Endometrium (tissue), 2 donors: ENCODE measurements around the gene TRHDE.
"Not testable (repeated sequence)": the region's sequence is repeated elsewhere in the genome, so short reads cannot be mapped to it uniquely, and the experiment has no call there.

Source experiments
- FAIRE-seq: peaks from 2 replicates; lab custom pipeline; 2012; peaks lifted over from hg19 to GRCh38; lab: Jason Lieb, UNC
- donor health status: control.
- donor health status: control.

The TRHDE gene

DNA sequence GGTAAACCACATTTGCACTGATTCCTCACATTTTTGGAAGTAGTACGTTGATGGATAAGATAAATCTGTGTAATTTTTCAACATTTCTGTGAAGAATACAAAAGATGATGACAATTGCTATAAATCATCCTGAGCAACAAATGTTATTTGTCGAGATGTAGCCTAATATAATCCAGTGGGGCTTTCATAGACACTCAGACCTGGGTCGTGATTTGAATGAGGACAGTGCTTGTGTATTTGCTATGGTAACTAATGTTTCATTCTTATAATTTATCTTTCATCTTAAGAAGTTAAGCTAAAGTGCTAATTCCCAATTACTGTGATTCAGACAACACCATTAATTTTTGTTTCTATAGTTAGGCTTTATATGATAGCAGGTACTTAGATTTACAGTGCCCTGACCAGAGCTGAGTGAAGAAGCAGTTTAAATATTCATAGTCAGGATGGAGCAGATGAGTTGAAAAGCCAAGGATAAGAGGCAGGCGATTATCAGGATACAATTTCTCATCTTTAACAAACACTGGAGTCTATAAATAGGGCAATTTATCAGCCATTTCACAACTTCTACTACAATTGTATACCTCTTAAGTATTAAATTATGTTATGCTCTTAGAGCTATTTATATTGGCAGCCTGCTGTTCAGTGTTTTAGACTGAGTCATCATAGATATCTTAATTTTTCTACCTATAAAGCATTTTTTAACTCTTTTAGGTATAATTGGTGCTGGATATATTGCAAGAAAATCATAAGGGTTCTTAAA lies 359.9 kb downstream of the TRHDE start:
- no peak for FAIRE-seq

- no peak for FAIRE-seq
These were observed 370.5 kb downstream of the TRHDE start for GRCh38 chr12:72642706-72643105.

DNA sequence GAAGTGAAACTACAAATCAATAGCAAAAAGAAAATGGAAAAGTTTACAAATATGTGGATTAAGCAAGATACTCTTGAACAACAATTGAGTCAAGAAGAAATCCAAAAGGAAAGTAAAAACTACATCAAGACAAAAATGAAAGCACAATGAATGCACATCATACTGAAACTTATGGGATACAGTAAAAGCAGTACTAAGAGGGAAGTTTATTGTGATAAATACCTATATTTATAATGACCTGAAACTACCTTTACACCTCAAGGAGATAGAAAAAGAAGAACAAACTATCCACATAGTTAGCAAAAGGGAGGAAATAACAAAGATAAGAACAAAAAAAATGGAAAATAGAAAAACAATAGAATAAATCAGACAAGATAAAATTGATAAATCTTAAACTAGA lies 375.0 kb downstream of the TRHDE start:
- no peak for FAIRE-seq

DNA sequence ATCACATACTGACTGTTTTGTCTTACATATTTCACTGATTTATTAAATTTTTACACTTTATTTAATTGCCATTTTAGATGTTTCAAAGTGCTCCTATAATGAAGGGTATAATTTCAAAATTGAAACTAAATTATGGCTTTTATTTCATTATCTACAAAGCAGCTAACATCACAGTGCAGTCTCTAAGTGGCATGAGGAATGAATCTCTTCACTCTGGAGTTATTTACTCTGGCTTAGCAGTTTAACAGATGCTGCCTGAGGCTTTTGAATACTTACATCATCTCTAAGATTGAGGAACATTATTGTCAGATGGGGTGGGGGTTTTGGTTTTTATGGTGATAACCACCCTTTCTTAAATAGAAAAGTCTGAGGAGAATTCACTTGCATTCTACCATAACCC lies 386.4 kb downstream of the TRHDE start:
- FAIRE-seq, result no peak

- not testable (repeated sequence) for FAIRE-seq
These were observed 388.0 kb downstream of the TRHDE start for GRCh38 chr12:72660174-72660573.

DNA sequence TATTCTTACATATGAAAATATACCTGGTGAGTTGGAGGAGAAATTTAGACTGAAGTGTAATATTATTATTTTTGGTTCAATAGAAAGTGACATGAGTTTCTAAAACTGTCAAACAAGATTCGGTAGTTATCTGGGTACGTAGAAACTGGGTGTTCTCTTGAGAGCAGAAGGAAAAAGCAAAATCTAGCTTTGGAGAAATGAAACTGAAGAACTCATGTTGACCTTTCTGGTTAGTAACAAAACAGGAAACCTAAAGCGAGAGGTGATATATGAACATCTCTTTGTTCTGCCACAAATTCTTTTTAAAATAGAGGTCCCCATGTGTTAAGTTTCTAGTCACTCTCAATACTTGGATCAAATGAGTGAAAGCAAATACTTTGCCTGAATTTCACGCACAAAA lies 401.7 kb downstream of the TRHDE start:
- no peak for FAIRE-seq

DNA sequence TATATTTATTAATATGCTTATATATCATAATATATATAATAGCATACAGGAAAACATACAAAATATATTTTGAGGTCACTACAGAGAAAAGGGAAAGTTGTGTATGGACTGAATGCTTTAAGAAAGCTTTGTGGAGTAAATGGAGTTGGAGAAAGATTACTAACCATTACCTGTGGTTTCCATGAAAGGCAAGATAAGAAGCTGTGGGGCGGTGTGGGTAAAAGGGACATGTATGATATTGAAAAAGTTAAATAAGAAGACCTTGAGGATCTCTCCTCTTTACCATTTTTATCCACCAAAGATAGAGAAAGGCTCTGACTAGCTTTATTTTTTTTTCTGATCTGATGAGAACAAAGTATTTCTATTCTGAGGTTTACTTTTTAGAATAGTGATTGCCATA lies 404.4 kb downstream of the TRHDE start:
- no peak for FAIRE-seq

DNA sequence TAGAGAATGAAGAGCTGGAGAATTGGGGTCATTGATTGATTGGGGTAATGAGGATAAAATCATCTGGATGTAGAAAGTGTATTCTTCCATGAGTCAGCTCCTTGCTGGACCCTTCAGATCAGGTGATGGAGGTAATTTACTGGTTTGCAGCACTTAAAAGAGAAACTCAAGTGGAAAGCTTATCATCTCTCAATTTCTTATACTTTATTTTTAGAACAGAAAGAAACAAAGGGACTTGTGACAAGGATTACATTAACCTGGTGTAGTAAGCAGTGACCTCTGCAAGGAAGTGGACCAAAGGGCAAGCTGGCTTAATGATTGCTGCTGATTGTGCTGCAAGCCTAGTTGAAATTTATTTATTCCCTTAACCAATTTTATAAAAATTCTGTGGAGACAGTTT lies 405.0 kb downstream of the TRHDE start:
- no peak for FAIRE-seq

DNA sequence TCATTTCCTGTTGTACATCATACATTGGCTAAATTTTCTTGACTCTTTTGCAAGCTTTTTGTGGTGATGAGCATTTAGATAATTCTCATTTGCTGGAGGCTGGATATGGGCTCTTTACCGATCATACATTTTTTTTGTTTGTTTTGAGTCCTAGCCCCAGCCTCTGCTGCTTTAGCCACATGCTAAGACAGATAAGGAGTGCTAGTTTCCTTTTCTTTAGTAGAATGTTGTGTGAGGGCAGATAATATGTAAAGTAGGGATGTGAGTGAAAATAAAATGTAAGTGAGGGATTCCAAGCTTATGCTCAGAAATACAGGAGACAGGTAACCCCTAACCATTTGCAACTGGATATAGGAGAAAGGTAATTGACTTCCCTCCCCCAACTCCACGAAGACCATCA lies 405.7 kb downstream of the TRHDE start:
- no peak for FAIRE-seq

DNA sequence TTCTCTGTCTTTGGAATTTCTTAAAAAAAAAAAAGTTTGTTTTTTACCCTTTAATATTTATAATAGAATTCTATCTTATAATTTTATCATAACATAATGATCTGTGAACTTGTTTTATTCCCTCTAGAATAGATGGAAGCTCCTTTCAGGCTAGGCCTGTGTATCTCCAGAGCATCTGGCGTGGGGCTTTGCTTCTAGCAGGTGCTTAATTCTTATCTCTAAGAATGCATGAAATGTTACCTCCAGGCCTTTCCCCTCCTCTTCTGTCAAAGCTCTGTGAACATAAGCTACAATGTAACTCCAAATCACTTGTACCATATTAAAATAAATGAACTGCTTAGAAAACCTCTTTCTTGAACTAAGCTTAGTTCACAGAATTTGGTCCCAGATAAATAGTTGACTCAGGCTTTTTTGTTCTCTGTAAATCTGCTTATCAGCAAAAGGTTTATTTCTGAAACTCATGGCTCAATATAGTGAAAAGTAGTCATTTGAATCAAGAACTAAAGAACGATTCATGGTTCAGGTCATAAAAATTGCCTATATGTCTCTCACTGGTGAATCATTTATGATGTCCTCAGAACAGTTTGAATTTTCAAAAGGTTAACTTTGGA lies 407.1 kb downstream of the TRHDE start:
- FAIRE-seq, result no peak

DNA sequence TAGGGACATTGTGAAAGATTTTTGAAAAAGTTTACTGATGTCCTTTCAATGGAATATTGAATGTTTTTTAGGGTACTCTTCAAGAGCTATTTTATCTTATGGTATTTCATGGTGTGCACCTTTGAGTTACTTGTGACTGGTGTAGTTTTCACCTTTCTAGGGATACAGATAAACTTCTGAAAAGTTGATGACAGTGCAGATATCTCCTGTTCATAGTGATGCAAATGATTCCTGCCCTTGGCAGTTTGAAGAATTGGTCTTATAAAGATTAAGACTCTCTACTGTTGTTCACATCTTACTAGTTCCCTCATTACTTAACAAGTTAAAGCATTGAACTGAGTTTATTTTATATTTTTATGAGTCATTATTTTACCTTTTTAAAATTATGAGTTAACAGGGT lies 408.9 kb downstream of the TRHDE start:
- FAIRE-seq, result no peak

GRCh38 chr12:72684491-72684890 lies 412.3 kb downstream of the TRHDE start:
- FAIRE-seq, result no peak

DNA sequence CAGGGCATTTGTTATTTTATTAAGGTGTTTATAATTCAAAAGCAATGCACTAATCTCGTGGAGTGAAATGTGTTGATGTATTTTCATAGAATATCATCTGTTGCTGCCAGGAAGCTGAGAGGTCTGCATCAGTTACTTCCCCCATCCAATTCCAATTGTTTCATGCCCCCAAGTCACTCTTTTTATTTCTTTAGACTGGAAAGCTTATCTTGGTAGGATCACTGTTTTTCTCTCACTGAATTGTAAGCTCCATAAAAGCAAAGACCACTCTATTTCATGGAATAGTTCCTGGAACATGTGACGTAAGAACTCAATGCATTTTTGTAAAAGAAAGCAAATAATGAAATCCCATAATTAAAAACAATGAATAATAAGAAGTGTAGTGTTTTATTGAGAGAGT lies 420.2 kb downstream of the TRHDE start:
- no peak for FAIRE-seq

DNA sequence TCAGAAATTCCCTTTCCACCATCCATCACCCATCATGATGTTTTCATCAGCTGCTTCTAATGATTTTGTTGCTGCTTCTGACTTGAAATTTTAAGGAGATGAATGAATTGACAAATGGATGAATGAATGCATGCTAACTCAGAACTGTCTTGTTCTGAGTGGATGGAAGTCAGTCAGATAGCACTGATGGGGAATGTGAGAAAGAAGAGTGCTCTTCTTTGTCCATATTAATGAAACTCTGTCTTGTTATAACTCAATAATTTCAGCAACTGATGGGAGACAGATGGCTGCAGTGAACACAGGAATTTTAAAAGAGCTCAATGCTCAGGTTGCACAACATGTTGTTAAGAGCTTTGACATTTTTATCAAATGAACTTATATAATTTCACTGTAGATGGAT lies 422.0 kb downstream of the TRHDE start:
- no peak for FAIRE-seq

- FAIRE-seq, result no peak
These were observed 427.2 kb downstream of the TRHDE start for GRCh38 chr12:72699362-72699761.

- FAIRE-seq, result not testable (repeated sequence)
These were observed 439.9 kb downstream of the TRHDE start for GRCh38 chr12:72712025-72712424.

DNA sequence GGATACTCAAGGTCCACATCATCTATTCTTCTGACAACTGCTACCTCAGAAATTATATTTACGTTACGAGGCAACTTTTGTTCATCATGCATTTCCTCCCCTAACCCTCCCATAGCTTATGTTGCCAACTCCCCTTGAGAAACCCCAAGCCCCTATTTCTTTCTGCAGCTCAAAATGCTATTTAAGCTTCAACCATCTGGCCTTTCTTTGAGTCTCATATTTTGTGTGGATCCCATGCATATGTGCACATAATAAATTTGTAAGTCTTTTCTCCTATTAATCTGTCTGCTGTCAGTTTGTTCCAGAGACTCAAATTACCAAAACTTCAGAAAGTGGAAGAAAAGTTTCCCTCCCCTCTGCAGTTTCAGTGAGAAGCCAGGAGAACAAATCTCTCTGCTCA lies 444.1 kb downstream of the TRHDE start:
- no peak for FAIRE-seq

GRCh38 chr12:72717036-72717435 lies 444.9 kb downstream of the TRHDE start:
- FAIRE-seq, result no peak
